HS-5 (cell line): Measurements from ENCODE around the gene PLD6.

Experiments
- DNase-seq: peaks from one replicate; pipeline ENCODE4 v3.0.0-alpha.2; 2012; ENCODE audit warnings: low read depth

Gene PLD6

DNA sequence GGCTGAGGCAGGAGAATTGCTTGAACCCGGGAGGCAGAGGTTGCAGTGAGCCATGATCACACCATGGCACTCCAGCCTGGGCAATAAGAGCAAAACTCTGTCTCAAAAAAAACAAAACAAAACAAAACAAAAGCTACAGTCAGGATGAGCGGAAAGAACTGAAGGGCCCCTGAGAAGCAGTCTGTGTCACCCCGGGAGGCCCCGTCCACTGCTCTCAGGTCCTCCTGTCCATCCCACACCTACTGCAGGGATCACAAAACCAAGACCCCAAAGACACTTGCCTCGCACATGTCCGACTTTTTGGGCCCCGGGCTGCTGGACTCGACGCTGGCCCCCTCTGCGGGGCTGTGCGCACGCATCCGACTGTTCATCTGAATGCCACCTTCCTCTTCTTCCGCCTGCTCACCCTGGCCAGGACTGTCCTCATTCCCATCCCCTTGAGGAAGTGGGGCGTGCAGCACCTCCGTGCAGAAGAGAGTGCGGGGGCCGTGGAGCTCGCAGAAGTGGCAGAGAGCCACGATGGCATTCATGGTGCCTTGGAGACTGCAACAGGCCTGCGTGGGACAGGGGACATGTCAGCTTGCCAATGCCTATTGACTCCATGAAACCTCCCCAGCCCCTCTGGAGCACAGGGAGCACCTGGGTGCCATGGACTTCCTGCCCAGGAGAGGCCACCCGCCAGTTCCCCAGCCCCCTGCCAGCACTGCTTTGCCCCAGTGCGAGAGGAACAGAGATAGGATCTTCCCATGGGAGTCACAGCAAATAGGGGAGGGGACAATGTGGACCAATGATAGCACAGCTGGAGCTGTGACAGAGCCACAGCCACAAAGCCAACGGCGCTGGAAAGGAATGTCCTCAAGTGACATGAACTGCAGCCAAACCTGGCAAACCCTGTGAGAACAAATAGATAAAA is 21.7 kb upstream of the PLD6 start:
- DNase-seq = no peak

DNA sequence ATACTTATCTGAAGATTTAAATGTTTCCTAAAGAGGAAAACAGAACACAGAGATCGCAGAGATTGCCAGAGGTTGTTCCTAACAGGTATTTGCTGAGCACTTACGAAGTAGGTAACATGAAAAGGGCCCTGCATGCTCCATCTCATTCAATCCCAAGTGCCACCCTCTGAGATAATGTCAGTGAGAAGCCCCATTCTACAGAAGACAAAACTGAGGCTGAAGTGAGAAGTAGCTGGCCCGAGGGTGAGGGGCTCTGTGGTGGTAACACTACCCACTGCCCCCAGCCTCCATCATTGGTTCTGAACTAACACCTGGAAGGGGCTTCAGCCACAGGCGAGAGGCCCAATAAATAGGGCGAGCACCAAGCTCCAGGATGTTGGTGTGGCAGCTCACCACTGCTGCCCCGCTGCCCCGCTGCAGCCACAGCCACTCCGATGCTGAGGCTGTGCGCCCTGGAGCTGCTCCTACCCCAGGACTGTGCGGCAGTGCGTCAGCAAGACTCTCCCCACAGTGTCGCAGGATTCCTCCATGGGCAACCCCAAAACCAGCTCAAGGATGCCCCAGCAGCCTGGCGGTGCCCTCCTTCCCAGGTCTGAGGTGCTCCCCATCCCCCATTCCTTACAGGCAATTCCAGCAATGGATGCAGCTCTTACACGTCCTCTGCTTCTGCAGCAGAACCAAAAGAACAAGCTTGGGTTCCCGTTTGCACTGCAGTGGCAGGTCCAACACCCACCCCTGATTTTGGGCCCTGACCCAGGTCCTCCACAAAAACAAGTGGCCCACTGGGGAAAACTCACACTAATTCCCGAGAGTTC is 20.5 kb upstream of the PLD6 start:
- no peak for DNase-seq

DNA sequence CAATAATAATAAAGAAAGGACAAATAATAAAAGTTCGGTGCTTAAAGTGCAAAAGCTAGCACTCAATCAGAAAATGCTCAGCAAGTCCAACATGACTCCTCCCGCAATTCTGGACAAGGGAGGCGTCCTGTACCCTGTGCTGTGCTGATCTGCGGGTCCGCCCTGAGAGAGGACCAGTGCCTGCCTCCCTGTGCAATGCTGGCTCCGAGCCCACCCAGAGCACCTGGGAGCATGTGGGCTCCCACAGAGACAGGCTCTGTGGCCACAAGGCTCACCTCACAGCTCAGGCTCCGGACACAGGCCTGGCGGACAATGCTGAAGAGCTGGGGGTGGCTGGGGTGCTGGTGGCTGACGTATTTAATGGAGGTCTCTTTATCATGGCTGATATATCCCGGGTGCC is 19.8 kb upstream of the PLD6 start:
- no peak for DNase-seq

DNA sequence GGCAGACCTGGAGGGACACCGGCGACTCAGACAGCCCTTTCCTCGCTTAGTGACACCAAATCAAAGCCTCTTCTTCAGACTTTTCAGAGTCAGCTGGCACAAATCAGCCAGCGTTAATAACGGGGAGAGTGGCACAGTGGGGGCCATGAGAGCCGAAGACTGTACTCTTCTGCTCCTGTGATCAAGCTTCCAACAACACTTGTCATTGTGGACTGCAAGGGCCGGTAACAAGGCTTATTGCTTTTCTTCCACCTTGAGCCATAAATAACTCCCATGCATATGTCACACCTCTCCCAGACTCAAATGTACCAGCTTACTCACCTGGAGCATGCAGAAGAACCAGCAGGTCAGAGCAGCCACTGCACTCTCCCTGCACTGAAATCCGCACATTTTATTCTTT is 18.0 kb upstream of the PLD6 start:
- no peak for DNase-seq

DNA sequence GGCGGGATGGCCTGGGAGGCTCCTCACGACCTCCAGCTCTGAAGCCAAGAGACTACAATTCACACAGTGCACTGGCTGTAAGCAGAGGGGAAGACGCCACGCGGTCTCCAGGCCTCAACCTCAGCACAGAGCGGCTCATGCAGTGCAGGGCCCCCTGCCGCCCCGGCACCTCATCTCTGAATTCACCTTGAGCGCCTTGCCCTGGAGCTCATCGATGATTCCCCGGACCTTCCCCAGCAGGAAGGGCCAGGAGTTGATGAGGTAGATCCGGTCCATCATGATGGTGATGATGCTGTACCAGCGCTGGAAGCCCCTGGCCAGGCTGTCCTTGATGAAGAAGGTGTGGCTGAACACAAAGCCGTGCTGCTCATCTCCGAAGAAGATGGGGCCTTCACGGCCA is 17.6 kb upstream of the PLD6 start:
- no peak for DNase-seq

DNA sequence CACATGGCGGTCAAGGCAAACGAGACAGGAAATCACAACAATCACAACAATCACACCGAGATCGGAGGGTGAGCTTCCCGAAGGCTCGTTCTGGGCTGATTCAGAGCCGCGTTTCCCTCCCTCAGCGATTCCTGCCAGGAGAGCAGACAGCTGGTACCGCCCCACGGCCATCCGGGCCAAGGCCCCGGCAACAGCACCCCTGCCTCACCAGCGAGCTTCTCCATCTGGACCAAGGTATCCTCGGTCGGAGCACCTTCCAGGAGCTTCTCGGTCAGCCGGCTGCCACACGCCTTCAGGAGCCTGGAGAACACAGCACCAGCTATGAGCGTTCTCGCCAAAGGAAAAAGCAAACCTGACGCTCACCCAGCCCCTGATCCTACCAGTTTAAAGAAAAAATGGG is 15.2 kb upstream of the PLD6 start:
- DNase-seq = no peak

DNA sequence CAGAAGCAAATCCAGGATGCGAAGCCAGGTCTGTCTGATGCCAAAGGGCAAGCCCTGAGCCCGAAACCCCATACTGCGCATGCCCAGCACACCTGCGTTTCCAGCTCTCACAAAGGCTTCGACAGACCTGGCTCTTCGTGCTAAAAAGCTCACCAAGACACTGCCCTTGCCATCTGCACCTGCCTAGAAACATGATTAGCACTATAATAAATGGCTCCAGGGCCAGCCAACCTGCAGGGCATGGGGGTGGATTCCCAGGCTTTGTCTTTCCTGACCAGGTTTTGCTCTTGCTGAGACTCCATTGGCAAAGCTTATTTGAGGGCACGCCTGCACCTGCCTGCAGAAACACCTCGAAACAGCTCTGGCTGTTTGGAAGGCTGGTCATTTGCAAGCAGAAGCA is 14.4 kb upstream of the PLD6 start:
- no peak for DNase-seq

DNA sequence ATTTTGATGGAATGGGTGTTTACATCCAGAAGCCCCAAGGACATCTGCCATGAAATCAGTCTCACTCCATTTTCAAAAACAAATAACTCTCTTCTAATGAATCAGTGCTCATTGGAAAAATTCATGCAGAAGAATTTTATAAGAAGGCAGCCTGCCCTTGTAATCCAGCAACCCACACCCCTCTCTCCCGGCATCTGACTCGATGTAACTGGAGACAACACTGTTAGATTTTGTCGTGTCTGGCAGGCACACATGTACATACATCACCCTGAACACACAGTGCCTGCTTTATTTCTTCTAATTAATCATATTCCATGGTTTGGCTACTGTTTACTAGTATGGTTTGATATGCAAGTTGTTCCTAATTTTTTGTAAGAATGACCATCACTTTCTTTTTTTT is 11.9 kb upstream of the PLD6 start:
- DNase-seq = no peak

DNA sequence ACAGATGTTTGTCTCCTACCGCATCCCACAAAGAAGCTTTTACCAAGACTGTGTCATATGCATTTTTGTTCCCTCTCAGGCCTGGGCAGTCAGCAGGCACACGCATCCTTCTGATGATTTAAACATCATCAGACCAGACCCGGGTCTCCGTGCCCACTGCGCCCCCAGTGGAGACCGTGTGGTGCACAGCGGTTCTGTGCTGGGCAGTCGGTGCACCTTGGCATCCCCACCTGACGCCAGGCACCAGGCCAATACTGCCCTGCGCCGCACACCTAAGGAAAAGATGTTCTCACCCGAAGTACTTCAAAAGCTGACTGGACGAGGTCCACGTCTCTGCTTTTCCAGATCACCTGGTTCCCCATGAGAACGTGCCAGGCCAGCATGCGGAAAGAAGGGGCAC is 10.6 kb upstream of the PLD6 start:
- DNase-seq = no peak

DNA sequence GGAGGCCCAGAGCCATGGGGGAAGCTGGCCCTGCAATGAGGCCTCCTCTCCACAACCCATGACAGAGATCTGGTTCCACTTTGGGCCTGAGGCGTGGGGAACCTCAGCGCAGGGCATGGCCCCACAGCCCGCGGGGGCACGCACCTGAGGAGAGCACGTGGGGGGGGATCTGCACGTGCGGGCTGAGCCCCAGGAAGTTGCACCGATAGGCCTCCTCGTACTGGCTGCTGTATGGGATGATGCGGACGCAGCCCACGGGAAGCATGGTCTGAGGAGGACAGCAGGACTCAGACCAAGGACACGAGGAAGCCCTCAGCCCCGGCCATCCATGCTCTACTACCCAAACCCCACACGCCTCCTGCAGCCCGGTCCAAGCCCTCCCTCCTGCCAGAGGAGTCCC is 10.1 kb upstream of the PLD6 start:
- no peak for DNase-seq

DNA sequence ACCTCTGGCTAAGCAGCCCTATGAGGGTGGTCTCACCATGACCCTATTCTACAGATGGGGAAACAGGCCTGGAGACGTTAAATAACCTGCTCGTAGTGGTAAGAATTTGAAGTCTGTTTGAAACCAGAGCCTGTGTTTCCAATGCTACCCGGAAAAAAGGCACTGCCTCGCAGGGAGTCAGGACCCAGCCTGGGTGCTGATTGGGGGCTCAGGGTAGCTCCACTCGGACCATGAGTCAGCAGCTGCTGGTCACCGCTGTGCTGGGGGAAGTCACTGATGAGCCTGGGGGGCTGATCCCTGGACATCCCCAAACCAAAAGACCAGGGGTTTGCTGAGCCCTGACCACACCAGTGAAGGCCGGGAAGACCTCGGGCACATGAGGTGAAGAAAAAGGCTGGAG is 9.4 kb upstream of the PLD6 start:
- DNase-seq = no peak

DNA sequence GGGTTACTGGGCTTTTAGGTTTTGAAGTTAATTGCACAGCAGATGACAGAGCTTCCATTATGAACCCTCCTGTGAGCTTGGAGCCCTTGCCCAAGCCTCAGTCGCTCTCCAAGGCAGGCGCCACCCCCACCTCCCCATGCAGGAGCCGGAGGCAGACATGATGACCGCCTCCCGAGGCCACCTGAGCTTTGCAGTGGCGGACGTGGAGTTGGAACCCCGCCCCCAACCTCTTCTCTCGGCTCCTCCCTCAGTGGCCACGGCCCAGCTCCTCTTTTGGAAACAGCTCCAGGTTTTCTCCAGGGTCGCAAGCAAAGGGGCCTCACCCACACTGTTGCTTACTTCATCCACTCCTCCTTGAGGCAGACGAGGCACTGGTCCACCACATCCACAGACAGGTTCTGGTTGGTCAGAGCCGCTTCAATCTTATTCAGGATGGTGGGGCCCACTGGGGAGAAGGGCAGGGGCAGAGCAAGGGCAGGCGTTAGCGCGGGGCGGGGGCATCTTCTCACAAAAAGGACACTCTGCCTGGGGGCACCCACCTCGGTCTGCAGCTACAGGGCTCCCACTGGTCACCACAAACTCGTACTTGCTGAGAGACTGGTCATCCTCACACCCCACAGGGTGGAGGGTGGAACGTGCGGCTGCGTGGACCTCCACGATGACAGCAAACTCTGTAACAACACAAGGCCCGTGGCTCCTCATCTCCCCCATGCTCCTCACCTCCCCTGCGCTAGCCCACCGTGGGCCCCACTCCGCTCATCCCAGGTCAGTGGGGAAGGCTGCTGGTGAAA is 8.7 kb upstream of the PLD6 start:
- DNase-seq = no peak

DNA sequence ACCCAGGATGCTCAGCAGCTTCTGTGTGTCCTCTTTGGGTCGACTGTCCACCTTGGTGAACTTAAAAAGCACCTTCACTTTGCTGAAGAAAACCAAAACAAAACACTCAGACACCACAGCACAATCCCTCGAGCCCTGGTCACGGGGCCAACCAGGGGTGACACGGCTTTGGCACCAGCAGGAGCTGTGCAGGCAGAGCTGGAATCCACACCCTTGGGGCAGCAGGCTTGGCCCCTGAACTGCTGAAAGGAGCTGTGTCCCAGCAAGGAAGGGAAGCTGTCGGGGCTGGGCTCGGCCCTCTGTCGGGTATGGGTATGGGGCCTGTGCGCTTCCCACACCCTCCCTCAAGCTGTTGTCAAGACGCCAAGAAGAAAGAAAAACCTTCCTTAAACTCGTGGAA is 7.6 kb upstream of the PLD6 start:
- no peak for DNase-seq

DNA sequence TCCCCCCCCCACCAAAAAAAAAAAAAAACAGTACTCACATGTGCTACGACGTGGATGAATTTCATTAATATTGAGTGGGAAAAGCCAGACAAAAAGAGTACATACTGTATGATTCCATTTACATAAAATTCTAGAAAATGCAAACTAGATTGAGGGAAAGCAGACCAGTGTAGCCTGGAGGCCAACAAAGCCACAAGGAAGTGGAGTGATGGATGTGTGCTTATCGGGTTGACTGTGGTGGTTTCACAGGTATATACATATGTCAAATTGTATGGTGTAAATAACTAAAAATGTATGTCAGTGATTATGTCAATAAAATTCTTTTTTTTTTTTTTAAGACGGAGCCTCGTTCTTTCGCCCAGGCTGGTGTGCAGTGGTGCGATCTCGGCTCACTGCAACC is 1.9 kb upstream of the PLD6 start:
- DNase-seq = no peak

DNA sequence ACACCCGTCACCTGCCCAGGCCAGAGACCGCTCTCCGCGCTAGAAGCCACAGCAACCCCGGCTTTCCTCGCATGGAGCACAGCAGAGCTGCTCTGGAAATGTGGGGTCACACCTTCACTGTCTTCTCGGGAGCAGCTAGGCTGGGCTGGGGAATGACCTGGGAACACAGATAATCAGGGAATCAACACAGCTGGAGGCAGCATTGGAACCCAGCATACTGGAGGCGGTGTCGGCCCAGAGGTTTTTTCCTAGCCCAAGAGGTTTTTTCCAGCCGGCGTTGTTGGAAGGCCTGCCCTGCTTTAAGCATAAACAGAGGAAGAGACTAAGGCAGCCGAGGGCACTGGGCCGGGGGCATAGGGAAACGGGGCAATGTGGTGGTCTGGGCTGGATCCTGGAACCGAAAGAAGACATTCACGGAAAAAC is 791 bp upstream of the PLD6 start:
- DNase-seq = no peak

DNA sequence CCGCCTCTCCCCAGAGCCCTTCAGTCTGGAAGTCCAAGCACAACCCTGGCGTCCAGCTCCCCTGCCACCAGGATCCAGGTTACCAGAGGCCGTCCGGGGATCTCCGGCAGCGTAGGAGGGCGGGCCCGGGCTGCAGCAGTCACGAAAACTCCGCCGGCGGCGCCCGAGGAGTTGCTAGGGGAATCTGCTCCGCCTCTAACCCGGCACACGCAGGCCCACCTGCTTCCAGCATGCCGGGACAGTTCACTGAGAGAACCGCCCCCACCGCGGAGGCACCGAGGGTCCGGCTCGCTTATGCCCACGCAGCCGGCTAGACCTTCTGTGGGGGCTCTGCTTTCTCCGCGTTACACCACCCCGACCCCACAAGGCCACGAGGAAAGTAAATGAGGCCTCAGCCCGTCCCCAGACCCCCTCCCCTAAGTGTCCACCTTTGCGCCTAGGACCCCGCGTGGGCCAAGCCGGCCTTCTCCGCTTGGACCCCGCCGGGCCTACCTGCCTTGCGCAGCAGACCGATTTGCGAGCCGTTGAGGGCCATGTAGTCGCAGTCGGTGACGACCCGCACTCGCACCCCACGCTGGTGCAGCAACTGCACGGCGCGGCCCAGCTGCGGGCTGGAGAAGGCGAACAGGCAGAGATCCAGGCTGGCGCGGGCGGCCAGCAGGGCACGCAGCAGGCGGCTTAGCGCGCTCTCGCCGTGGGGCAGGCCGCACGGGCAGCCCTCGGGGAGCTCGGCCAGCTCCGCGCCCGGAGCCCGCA is 587 bp downstream of the PLD6 start:
- no peak for DNase-seq

DNA sequence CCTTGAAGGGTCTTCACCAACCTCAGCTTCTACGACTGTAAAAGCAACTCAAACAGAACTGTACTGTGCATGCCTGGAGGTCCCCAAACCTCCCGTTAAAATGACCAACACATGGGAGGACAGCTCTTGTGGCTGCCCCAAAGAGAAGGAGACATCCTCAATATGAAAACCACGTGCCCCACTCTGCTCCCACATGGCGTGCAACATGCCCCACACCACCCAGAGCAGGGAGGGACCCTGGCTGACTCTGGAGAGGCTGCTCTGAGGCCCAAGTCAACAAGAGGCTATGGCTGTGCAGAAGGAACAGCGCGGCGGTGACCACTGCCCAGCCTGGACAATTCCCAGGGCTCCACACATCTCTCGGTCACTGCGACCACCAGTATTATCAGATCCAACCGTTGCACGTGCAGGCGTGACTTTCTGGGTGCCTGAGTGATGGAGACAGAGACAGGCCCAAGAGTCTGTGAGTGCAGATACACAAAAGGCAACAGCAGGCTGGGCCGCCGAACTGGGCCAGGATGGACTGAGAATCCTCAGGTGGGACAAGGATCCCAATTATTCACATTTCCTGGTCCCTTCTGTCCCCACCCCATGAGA is 1.4 kb downstream of the PLD6 start:
- no peak for DNase-seq

DNA sequence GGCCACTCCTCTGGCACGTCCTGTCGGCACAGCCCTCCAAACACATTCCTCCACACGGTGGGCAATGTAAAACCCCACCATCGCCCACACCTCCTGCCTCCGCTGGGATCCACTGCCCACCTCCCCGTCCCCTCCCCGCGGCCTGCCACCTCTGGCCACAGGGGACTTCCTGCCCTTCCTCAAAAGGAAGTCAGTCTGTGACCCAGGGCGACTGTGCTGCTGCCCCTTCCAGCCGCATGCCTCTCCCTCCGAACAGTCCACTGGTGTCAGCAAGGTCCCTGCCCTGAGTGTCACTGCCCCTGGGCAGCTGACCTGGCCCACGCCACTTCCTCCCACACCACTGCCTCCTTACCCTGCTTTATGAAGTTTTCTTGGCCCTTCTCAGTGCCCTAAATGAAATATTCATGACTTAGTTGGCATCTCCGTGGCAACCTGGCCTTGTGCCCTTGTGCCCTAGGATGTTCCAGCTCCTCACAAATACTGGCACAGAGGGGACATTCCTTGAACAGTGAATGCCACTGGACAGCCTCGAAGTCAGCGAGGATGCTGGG is 2.0 kb downstream of the PLD6 start:
- no peak for DNase-seq

DNA sequence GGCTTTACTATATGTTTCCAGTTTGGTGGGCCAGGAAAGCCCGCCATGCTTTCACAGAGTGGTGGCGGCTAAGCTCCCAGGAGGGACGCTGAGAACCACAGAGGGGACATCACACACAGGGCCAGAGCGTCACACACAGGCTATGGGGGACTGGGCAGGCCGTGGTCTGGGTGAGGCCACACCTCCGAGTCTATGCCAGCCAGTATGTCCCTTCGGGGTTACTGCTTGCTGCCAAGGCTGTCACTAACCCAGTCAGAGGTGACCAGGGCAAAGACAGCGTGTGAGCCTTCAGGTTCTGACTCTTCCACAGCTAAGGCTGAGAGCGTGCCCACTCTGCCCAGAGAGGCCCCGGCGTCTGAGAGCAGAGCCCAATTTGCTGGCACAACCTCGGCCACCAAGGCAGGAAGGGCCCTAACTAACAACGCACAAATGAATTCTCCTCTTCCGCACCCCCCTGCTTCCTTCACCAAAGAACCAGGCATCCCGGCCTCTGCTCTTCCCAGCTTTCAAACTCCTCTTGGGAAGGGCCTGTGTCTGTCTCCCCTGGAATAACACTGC is 2.9 kb downstream of the PLD6 start:
- no peak for DNase-seq

DNA sequence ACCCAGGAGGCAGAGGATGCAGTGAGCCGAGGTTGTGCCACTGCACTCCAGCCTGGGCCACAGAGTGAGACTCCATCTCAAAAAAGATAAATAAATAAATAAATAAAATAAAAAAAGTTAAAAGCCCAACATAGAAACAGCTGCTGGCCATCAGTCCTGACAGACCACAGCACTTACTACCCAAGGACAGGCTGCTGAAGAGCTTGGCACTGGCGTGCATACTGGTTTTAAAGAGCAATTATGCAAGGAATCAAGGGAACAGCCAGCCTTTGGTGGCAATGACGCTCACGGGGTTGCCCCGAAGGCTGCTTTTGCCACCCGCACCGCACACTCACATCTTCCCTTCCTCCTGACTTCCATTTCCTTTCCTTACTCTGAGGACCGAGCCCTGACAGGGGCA is 4.2 kb downstream of the PLD6 start:
- DNase-seq = no peak

DNA sequence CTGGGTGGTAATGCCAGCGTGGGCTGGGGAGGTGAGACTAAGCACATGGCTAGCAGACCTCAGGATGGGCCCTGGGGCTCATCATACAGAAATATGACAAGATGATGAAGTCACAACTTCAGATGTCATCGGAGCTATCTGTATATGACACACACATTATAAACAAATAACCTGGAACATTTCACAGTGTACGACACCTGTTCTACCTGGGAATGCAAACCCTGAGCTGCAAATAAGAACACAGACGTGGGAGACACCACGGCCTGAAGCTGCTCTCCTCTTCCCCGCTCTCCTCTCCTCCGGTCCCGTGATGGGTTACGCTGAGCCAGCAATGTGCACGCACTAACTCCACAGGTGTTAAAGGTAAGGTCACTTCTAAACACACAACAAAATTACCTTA is 4.9 kb downstream of the PLD6 start:
- no peak for DNase-seq
